SW 1271 (cell line): ENCODE results near the gene SLC12A8.

ENCODE experiments used
- DNase-seq, 2 experiments: peaks; one replicate each; lab custom pipeline; 2025; lab: John Stamatoyannopoulos, UW

SLC12A8 gene

DNA sequence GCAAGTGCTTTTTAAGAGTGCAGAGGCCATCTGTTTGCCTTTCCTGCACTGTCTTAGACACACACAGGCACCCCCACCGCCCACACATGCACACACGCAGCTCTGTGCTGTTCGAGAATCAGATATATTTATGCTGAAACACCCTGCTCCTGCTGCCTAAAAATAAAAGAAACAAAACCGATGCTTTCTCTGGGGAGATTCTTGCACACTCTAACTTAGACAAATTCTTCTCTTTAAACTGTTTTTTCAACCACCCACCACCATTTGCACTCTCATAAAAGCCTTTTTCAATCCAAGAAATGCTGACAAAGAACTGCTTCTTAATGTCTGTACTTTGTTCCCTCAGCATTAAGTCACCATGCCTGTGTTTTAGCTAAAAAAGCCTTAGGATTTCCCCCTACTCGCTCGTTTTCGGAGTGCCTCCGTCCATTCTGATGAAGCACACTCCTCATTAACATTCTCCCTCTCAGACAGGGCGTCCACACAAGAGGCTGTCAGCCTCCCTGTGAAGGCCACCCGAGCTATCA, 26.2 kb downstream of the SLC12A8 start:
- no peak for DNase-seq

DNA sequence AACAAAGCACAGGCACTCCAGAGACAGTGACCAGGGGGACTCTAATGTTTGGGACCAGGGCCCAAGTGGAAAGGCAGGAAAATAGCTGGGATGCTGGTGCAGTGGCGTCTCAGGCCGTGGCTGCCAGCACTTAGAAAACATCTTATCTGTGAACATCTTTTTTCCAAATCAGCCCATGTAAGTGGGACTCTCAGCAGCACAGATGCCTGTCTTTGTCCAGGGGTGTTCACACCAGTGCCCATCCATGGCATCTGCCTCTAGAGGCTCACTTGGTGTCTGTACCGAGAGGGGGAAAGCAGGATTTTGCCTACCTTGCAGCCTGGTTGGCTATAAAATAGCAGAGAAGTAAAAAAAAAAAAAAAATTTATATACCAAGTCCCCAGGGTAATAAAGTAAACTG, 26.7 kb downstream of the SLC12A8 start:
- DNase-seq, result no peak

GRCh38 chr3:125179884-125180240, 32.7 kb downstream of the SLC12A8 start:
- no peak for DNase-seq

DNA sequence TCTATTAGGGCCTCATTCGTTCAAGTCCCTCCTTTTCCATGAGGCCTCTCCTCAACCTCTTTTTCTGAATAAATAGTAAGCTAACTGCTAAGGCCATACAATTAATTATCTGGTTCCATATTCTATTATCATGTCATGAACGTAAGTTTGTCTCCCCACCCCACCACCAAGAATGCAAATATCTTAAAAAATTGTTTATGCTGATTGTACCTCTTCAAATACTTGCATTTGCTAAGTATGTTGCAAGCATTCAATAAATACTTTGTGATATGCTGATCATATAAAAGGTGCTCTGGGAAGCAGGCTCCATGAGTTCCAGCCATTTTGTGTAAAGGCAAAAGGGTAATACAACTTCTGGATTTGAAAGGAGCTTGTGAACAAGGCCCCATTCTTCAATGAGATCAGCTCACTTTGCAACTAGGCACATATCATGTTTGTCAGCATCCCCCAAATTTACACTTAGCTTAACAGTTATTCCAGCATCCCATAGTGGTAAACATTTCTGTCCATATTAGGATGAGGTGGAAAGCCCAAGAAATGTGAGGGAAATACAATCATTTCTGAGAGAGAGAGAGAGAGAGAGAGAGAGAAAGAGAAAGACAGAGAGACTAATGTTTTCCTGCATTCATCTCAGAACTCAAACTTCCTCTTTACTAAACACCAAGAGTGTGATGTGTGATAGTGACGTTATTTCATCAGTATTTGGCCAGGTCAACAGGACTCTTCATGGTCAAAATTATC, 33.2 kb downstream of the SLC12A8 start:
- DNase-seq, result no peak

DNA sequence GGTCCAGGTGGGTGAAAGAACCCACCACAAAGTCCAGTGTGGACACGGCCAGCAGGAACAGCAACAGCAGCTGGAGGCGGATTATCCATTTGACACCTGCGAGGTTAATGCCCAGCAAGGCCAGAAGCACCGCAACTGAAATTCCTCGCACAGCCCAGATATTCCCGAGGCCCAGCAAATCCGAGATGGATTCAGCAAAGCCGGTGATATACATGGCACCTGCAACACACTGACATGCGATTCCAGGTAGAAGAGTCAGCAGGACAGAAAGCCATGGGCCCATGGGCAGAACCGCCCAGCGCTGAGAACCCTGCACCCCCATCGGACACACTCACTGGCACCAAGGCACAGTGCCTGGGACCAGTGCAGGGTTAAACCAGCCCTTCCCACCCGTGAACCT, 34.8 kb downstream of the SLC12A8 start:
- no peak for DNase-seq

GRCh38 chr3:125175295-125176078, 37.1 kb downstream of the SLC12A8 start:
- no peak for DNase-seq

DNA sequence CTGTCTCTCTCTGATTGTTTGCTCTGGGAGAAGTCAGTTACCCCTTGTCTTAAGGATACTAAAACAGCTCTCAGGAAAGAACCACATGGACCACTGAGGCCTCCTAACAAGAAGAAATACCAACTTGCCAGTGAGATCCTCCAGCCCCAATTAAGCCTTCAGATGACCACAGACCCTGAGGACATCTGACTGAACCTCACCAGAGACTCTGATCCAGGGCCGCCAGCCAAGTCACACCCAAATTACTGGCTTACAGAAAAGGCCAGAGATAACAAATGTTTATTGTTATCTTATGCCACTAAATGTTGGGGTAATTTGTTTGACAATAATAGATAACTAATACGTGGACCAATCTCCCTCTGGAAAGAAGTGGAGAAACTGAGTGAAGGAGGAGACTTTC, 40.2 kb downstream of the SLC12A8 start:
- DNase-seq, result no peak

DNA sequence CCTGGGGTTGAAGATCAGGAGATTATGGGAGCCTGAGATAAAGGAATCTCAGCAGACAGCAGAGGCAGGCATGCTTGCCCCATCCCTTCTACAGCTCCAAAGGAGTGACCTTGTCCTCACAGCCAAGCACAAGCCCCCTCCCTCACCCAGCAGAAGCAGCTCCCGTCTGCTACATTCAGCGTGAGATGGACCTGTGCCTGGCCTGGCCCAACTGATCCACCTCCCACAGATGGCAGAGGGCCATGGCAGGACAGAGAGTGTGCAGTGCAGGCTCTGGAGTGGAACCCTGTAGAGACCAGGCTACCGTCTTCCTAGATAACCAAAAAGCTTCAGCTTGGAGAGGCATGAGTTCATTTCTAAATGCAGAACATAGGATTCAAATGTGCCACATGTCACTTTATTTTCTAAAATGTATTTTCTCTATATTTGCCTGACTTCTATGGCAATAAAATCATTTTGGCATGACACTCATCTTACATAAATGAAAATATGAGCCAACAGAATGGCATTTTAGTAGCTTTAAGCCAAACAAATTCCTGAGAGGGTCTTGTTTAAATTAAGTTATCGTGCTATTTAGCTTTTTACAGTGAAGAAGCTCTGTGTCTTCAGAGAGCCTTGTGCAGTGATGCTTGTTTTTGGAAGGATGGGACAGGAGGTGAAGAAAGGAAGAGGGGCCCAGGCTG, 43.7 kb downstream of the SLC12A8 start:
- DNase-seq, result no peak

DNA sequence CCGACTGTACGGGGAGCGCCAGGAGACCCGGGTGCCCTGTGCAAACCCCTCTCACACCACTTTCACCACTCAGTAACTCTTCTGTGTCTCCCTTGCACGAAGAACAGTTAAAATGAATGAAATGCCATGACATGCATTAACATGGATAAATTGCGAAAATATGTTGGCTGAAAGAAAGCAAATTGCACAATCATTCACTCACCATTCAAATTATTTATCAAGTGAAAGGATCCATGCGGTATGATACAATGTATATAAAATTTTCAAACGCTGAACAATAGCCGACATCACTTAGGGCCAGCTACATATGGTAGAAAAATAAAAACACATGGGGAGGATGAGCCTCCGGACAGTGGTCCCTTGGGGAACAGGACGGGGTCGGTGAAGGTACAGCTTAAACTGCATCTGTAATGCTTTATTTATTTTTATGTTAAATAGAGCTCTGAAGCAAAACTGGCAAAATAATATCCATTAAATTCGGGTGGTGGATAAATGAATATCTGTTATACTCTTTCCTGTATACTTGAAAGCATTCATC, 45.9 kb downstream of the SLC12A8 start:
- DNase-seq, result no peak

DNA sequence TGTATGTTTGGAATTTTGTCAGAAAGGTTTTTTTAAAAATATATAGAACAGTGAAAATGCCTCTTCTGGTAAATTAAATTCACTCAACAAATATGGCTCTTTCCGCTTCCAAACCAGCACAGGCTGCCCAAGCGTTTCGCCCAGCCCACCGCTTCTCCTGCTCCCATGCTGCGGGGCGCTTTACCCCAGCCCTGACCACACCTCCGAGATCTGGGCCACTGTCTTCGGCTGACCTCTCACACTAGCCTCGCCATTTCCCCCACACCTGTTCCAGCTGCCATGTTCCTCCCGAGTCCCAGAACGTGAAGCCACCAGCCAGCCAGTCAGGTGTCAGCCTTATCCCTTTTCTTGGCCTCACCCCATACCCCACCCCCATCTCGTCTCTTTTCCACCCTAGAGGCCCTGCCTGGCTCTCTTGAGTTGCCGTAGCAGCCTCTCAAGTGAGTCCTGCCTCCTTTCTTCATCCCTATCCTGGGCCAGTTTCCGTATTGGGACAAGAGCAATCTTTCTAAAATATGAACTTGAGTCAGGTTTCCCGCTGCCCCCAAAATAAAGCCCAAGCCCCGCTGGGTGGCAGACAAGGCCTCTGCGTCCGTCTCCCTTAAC, 46.5 kb downstream of the SLC12A8 start:
- DNase-seq, result no peak

DNA sequence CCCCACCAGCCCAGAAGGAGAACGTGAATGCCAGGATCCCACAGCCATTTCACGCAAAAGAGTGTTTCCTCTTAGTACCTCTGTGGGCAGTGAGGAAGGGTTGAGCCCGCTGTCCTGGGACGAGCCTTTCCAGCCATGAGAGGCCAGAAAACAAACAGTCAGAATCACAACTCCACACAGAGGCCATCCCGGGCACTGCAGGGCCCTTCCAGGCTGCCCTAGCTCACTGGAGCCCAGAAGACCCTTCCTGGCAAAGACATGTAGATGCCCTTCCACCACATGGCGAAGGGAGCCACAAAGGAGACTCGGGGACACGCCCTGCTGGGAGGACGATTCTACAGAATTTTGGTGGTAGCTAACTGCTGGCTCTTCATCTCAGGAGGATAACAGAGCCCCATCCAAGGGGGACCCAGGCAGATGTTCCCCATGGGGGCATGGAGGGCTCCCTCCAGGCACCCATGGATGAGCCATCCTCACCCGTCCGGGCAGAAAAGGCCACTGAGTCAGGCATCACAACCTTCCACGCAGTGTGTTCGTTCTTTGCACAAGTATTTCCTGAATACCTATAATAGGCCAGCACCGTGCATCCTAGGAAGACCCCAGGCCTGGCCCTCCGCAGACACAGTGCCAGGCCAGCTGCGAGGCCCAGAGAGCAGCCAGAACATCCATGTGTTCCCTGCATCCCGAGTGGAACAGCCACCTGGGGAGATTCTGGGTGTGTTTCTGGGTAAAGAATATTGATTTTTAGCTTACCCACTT, 47.2 kb downstream of the SLC12A8 start:
- DNase-seq, result no peak

GRCh38 chr3:125163739-125164601, 48.6 kb downstream of the SLC12A8 start:
- DNase-seq, result peak in 1 of 2 experiments; percentile 11

DNA sequence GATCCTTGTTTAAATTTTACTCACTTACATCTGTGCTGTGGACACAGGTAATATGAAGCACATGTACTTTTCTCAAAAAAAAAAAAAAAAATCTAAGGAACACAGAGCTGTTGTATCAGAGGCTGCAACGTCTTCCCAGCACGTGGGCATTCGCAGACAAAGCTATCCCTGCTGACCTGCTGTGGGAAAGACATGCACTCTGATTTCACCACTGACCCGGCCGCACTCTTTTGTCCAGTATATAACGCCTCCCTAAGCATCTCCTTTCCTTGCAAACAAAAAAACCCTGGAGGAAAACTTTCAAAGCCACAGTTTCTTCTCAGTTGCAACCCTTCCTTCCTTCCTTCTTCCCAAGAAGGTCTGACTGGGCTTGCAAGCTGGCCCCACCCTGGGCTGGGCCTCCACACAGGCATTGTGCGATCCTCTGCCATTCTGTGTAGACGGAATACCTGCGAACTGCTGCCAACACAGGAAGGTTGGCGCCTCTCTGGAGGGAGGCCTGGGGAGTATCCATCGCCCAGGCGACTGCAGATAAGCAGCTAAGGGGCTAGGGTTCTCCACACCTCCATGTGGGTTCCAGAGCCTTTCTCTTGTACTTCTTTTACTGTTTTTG, 50.8 kb downstream of the SLC12A8 start:
- no peak for DNase-seq

DNA sequence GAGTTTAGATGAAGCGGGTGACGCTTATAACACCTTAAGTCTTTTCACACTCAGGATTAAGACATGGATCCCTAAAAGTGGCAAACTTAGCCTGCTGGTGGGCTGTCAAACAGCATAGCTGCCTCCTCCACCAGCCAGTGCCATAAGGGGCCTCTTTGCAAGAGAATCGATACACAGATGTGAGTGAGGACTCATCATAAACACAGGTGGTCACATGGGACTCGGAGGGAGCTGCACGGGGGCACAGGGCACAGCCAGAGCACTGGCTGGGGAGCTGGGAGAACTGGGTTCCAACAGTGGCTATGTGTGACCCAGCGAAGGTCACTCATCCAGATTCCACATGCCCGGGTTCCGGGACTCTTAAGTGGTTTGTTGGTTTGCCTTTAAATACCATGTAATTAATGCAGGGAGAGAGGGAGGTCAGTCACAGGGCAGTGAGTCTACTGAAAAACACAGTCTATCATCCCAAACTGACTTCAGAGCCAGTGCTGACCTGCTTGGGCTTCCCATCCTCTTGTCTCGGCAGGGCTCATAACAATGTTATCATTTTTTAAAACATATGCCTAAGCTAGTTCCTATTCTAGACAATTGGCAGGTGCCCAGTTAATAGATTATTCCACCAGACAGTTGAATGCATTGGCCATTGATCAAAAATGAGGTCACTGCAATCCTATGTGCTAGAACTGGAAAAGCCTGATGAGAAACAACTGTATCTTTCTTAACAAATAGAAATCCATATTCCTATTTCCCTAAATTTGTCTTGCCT, 51.8 kb downstream of the SLC12A8 start:
- no peak for DNase-seq

GRCh38 chr3:125157183-125157582, 55.4 kb downstream of the SLC12A8 start:
- no peak for DNase-seq

DNA sequence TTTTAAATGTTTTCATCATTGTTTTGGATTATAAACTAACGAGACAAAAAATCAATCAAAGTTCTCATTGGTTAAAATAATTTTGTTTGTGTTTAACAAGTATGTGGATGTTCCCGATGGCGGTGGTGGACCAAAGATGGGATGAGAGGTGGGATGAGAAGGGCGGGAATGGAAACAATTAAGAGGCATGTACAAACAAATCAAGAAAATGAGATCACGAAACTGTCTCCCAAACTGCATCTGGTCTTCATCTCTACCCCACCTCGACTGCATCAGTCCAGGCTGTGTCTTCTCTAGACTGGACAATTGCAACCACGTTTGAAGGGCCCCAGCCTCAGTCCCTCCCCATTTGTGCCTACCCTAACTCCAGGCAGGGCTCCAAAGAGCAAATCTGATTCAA, 56.1 kb downstream of the SLC12A8 start:
- DNase-seq, result no peak

- DNase-seq, result no peak
These were observed 57.7 kb downstream of the SLC12A8 start for GRCh38 chr3:125154800-125155269.

GRCh38 chr3:125154110-125154509, 58.4 kb downstream of the SLC12A8 start:
- DNase-seq, result no peak

DNA sequence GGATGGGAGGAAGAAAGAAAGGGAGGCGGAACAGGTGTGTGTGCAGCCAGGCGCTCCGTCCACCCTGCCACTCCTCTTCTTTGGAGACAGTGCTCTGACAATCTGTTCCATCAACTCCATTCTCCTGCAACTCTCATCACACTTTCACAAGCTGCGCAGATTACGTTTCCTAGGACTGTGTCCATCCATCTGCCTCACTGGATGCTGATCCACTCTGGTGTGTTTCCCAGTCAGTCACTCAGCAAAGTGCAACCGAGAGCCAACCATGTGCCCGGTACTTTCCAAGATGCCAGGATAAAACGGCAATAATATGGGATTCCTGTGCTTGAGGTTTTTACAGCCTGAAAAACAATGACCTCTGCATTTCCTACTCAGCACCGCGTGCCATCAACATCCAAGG, 59.6 kb downstream of the SLC12A8 start:
- no peak for DNase-seq
